RWPE1 (cell line): Measurements from ENCODE around the gene TOM1L1.

Source experiments
- CTCF ChIA-PET: fragments of 350-600 bp; sonication (Branson Sonifier 250); formaldehyde crosslinking; extraction: SDS; loops from one replicate; lab custom pipeline; 2021; lab: Yijun Ruan, JAX
- POLR2A ChIA-PET: fragments of 400-600 bp; formaldehyde crosslinking; extraction: SDS; loops from one replicate; lab custom pipeline; 2020; ENCODE audit warnings: antibody characterized with exemption; ENCODE audit not compliant: low non-redundant PET; lab: Yijun Ruan, JAX
- DNase-seq: peaks from one replicate; pipeline ENCODE4 v3.0.0; 2012; ENCODE audit warnings: low spot score
- H3K27ac ChIP-seq: fragments of 450-650 bp; 2 replicates; pipeline ENCODE4 v1.5.1; 2017
- CTCF ChIP-seq: fragments of 450-650 bp; conservative IDR thresholded peaks from 2 replicates; pipeline ENCODE4 v1.5.1; 2017; ENCODE audit warnings: low read depth, mild to moderate bottlenecking

The TOM1L1 gene

GRCh38 chr17:54982399-54982798 lies 81.7 kb downstream of the TOM1L1 start:
- CTCF ChIA-PET: no interaction called here
- H3K27ac ChIP-seq: no peak overlapping the region
- POLR2A ChIA-PET: no interaction called here
- DNase-seq: no peak
- TF ChIP-seq CTCF: no peak

DNA sequence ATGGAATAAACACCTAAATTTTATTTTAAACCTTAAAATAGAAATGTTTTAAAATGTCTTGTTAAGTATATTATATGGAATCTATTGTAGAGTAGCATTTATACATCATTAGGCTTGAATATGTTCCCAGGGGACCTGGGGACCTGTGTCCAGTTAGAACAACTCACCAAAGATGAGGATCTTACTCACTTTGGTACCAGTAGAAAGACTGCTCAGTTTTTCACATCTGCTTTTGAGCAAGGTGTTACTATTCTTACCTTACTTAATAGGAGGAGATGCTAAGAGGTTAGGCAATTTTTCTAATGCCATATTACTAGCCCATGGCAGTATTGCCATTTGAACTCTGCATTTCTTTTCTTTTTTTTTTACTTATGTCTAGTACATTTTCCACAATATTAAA lies 82.6 kb downstream of the TOM1L1 start:
- TF ChIP-seq CTCF: no peak
- DNase-seq: no peak
- no peak overlapping the region for H3K27ac ChIP-seq
- ChIA-PET CTCF (no interaction called here), POLR2A (no interaction called here)

GRCh38 chr17:54985476-54985875 lies 84.8 kb downstream of the TOM1L1 start:
- no peak for DNase-seq
- ChIA-PET CTCF (interaction anchor here (0.5 to 0.7 kb wide), 2 partner anchors 404 to 456 kb away, joined by 4 to 5 read pairs; no protein-coding TSS in a partner anchor), POLR2A (no interaction called here)
- H3K27ac ChIP-seq: no peak overlapping the region
- TF ChIP-seq CTCF: no peak

DNA sequence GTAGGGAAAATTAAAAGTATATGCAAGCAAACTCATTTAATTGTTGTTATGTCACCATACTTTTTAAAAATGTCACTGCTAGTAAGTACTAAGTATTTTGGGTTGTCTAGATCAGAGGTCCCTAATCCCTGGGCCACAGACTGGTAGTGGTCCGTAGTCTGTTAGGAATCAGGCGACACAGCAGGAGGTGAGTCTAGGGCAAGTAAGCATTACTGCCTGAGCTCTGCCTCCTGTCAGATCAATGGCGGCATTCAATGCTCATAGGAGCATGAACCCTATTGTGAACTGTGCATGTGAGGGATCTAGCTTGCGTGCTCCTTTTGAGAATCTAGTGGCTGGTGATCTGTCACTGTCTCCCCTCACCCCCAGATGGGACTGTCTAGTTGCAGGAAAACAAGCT lies 89.5 kb downstream of the TOM1L1 start:
- CTCF ChIA-PET: no interaction called here
- no peak for DNase-seq
- H3K27ac ChIP-seq: no peak overlapping the region
- POLR2A ChIA-PET: no interaction called here
- TF ChIP-seq CTCF: no peak

DNA sequence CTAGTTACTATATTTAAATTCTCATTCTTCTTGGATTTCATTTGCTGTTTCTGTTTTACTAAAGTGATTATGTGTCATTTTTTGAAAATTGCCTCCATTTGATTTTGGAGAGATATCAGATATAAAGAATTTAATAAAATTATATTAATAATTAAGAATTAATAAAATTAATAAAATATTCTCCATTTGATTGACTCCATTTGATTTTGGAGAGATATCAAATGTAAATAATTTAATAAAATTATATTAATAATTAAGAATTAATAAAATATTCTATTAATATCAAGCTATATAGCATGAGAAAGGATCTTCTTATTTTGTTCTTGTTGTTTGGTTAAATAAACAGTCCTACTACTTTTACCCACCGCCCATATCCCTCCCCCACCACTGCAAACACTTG lies 90.9 kb downstream of the TOM1L1 start:
- POLR2A ChIA-PET: no interaction called here

GRCh38 chr17:54992797-54993639 lies 92.4 kb downstream of the TOM1L1 start:
- peak; percentile 76 for TF ChIP-seq CTCF
- DNase-seq: peak; percentile 45
- no peak overlapping the region for H3K27ac ChIP-seq
- ChIA-PET CTCF (interaction anchor here (0.6 to 2.8 kb wide), 14 partner anchors 12 to 1473 kb away, joined by 3 to 18 read pairs (median 3); no protein-coding TSS in a partner anchor), POLR2A (no interaction called here)

More for the DNA sequence above, 90.9 kb downstream of the TOM1L1 start:
- TF ChIP-seq CTCF: no peak
- CTCF ChIA-PET: interaction anchor here (1.3 to 2.8 kb wide), 2 partner anchors 305 to 356 kb away, joined by 4 to 18 read pairs; no protein-coding TSS in a partner anchor
- H3K27ac ChIP-seq: no peak overlapping the region
- no peak for DNase-seq
